ENCODE results near the gene NEDD4L.
A peak's percentile ranks its signal among the peaks of the same experiment; 100 is the strongest.

Gene NEDD4L

GRCh38 chr18:58027341-58027740 lies 16.7 kb upstream of the NEDD4L start:
- Histone ChIP-seq H3K36me3 (ENCODE audit: insufficient read depth, low read length) (no peaks in the 10 kb centered on the region), H3K9ac (ENCODE audit: low read depth, low read length) (no peak overlapping the region), H3K4me3 (ENCODE audit: low read length) (no peak overlapping the region), H3K27me3 (ENCODE audit: control insufficient read depth, insufficient read depth, low read length) (peaks cover 56% of the 10 kb centered on the region), H3K9me3 (replicated peaks; ENCODE audit: low read length) (no peaks in the 10 kb centered on the region), H3K4me1 (ENCODE audit: control insufficient read depth, insufficient read depth, low read length) (peaks cover 3% of the 10 kb centered on the region), H3K4me2 (ENCODE audit: low read length) (no peak overlapping the region)

GRCh38 chr18:58028109-58028784 lies 15.8 kb upstream of the NEDD4L start:
- Histone ChIP-seq H3K9me3 (replicated peaks; ENCODE audit: low read length) (no peaks in the 10 kb centered on the region), H3K36me3 (ENCODE audit: insufficient read depth, low read length) (no peaks in the 10 kb centered on the region), H3K4me2 (ENCODE audit: low read length) (no peak overlapping the region), H3K4me1 (ENCODE audit: control insufficient read depth, insufficient read depth, low read length) (peaks cover 3% of the 10 kb centered on the region), H3K4me3 (ENCODE audit: low read length) (no peak overlapping the region), H3K9ac (ENCODE audit: low read depth, low read length) (no peak overlapping the region), H3K27me3 (ENCODE audit: control insufficient read depth, insufficient read depth, low read length) (peaks cover 65% of the 10 kb centered on the region)

GRCh38 chr18:58032233-58032632 lies 11.8 kb upstream of the NEDD4L start:
- Histone ChIP-seq H3K27me3 (ENCODE audit: control insufficient read depth, insufficient read depth, low read length) (peaks cover 83% of the 10 kb centered on the region), H3K36me3 (ENCODE audit: insufficient read depth, low read length) (no peaks in the 10 kb centered on the region), H3K4me1 (ENCODE audit: control insufficient read depth, insufficient read depth, low read length) (no peaks in the 10 kb centered on the region), H3K4me2 (ENCODE audit: low read length) (no peak overlapping the region), H3K9ac (ENCODE audit: low read depth, low read length) (no peak overlapping the region), H3K4me3 (ENCODE audit: low read length) (no peak overlapping the region), H3K9me3 (replicated peaks; ENCODE audit: low read length) (no peaks in the 10 kb centered on the region)

GRCh38 chr18:58033216-58033615 lies 10.8 kb upstream of the NEDD4L start:
- Histone ChIP-seq H3K4me2 (ENCODE audit: low read length) (no peak overlapping the region), H3K4me1 (ENCODE audit: control insufficient read depth, insufficient read depth, low read length) (no peaks in the 10 kb centered on the region), H3K9me3 (replicated peaks; ENCODE audit: low read length) (no peaks in the 10 kb centered on the region), H3K36me3 (ENCODE audit: insufficient read depth, low read length) (no peaks in the 10 kb centered on the region), H3K4me3 (ENCODE audit: low read length) (no peak overlapping the region), H3K9ac (ENCODE audit: low read depth, low read length) (no peak overlapping the region), H3K27me3 (ENCODE audit: control insufficient read depth, insufficient read depth, low read length) (peaks cover 76% of the 10 kb centered on the region)

GRCh38 chr18:58034370-58034769 lies 9.7 kb upstream of the NEDD4L start:
- peaks cover 64% of the 10 kb centered on the region for H3K27me3 ChIP-seq (ENCODE audit: control insufficient read depth, insufficient read depth, low read length)
- no peak overlapping the region for H3K4me3 ChIP-seq (ENCODE audit: low read length)
- H3K4me1 ChIP-seq (ENCODE audit: control insufficient read depth, insufficient read depth, low read length), result no peaks in the 10 kb centered on the region
- no peak overlapping the region for H3K9ac ChIP-seq (ENCODE audit: low read depth, low read length)
- H3K36me3 ChIP-seq (ENCODE audit: insufficient read depth, low read length), result no peaks in the 10 kb centered on the region
- no peaks in the 10 kb centered on the region for H3K9me3 ChIP-seq (replicated peaks; ENCODE audit: low read length)
- no peak overlapping the region for H3K4me2 ChIP-seq (ENCODE audit: low read length)

- no peaks in the 10 kb centered on the region for H3K4me1 ChIP-seq (ENCODE audit: control insufficient read depth, insufficient read depth, low read length)
- H3K9me3 ChIP-seq (replicated peaks; ENCODE audit: low read length), result no peaks in the 10 kb centered on the region
- H3K36me3 ChIP-seq (ENCODE audit: insufficient read depth, low read length), result no peaks in the 10 kb centered on the region
- no peak overlapping the region for H3K9ac ChIP-seq (ENCODE audit: low read depth, low read length)
- no peak overlapping the region for H3K4me3 ChIP-seq (ENCODE audit: low read length)
- no peak overlapping the region for H3K4me2 ChIP-seq (ENCODE audit: low read length)
- H3K27me3 ChIP-seq (ENCODE audit: control insufficient read depth, insufficient read depth, low read length), result peaks cover 42% of the 10 kb centered on the region
These were observed 6.9 kb upstream of the NEDD4L start for GRCh38 chr18:58037163-58037562.

- Histone ChIP-seq H3K9ac (ENCODE audit: low read depth, low read length) (no peak overlapping the region), H3K4me1 (ENCODE audit: control insufficient read depth, insufficient read depth, low read length) (no peaks in the 10 kb centered on the region), H3K27me3 (ENCODE audit: control insufficient read depth, insufficient read depth, low read length) (peaks cover 33% of the 10 kb centered on the region), H3K4me3 (ENCODE audit: low read length) (no peak overlapping the region), H3K36me3 (ENCODE audit: insufficient read depth, low read length) (no peaks in the 10 kb centered on the region), H3K9me3 (replicated peaks; ENCODE audit: low read length) (no peaks in the 10 kb centered on the region), H3K4me2 (ENCODE audit: low read length) (no peak overlapping the region)
These were observed 6.0 kb upstream of the NEDD4L start for GRCh38 chr18:58038063-58038462.

GRCh38 chr18:58041633-58042032 lies 2.4 kb upstream of the NEDD4L start:
- Histone ChIP-seq H3K27me3 (ENCODE audit: control insufficient read depth, insufficient read depth, low read length) (peaks cover 8% of the 10 kb centered on the region), H3K9ac (ENCODE audit: low read depth, low read length) (no peak overlapping the region), H3K4me3 (ENCODE audit: low read length) (no peak overlapping the region), H3K36me3 (ENCODE audit: insufficient read depth, low read length) (no peaks in the 10 kb centered on the region), H3K4me2 (ENCODE audit: low read length) (no peak overlapping the region), H3K4me1 (ENCODE audit: control insufficient read depth, insufficient read depth, low read length) (peaks cover 14% of the 10 kb centered on the region), H3K9me3 (replicated peaks; ENCODE audit: low read length) (no peaks in the 10 kb centered on the region)

- Histone ChIP-seq H3K4me3 (ENCODE audit: low read length) (peak overlapping the region; percentile 77), H3K4me2 (ENCODE audit: low read length) (peak overlapping the region; percentile 88), H3K9ac (ENCODE audit: low read depth, low read length) (peak overlapping the region; percentile 1), H3K36me3 (ENCODE audit: insufficient read depth, low read length) (no peaks in the 10 kb centered on the region), H3K4me1 (ENCODE audit: control insufficient read depth, insufficient read depth, low read length) (peaks cover 14% of the 10 kb centered on the region), H3K27me3 (ENCODE audit: control insufficient read depth, insufficient read depth, low read length) (no peaks in the 10 kb centered on the region), H3K9me3 (replicated peaks; ENCODE audit: low read length) (no peaks in the 10 kb centered on the region)
These were observed 1.1 kb upstream of the NEDD4L start for GRCh38 chr18:58042826-58043490.

- Histone ChIP-seq H3K4me1 (ENCODE audit: control insufficient read depth, insufficient read depth, low read length) (peaks cover 14% of the 10 kb centered on the region), H3K4me3 (ENCODE audit: low read length) (peak overlapping the region; percentile 77), H3K4me2 (ENCODE audit: low read length) (peak overlapping the region; percentile 88), H3K27me3 (ENCODE audit: control insufficient read depth, insufficient read depth, low read length) (no peaks in the 10 kb centered on the region), H3K36me3 (ENCODE audit: insufficient read depth, low read length) (no peaks in the 10 kb centered on the region), H3K9ac (ENCODE audit: low read depth, low read length) (peak overlapping the region; percentile 48), H3K9me3 (replicated peaks; ENCODE audit: low read length) (no peaks in the 10 kb centered on the region)
These were observed 580 bp downstream of the NEDD4L start for GRCh38 chr18:58044370-58045241.

- peak overlapping the region; percentile 77 for H3K4me3 ChIP-seq (ENCODE audit: low read length)
- peak overlapping the region; percentile 48 for H3K9ac ChIP-seq (ENCODE audit: low read depth, low read length)
- H3K36me3 ChIP-seq (ENCODE audit: insufficient read depth, low read length), result no peaks in the 10 kb centered on the region
- peak overlapping the region; percentile 88 for H3K4me2 ChIP-seq (ENCODE audit: low read length)
- H3K4me1 ChIP-seq (ENCODE audit: control insufficient read depth, insufficient read depth, low read length), result peaks cover 14% of the 10 kb centered on the region
- H3K9me3 ChIP-seq (replicated peaks; ENCODE audit: low read length), result no peaks in the 10 kb centered on the region
- H3K27me3 ChIP-seq (ENCODE audit: control insufficient read depth, insufficient read depth, low read length), result no peaks in the 10 kb centered on the region
These were observed 1.4 kb downstream of the NEDD4L start for GRCh38 chr18:58045242-58046092.
